Panc1 (cell line): ENCODE results near the gene PAK3. TPM values are rescaled to one million over a fixed set of nuclear protein-coding genes. Genes with fewer than 3 reads are reported as not detected.

Source experiments
- ATAC-seq: fragments of 200-7000 bp; cut with Tn5 transposase; 2 replicates; pipeline ENCODE4 v1.9.1; 2020; ENCODE audit warnings: mild to moderate bottlenecking, moderate library complexity
- BruUV-seq: library from RNA; stranded (reverse); fragments of 400-500 nt; replicated peaks from 2 replicates; lab custom pipeline; 2021; lab: Mats Ljungman, UMichigan
- CTCF ChIA-PET: fragments of 300-600 bp; sonication (Branson Sonifier 250); formaldehyde crosslinking; loops from one replicate; lab custom pipeline; 2022; ENCODE audit warnings: antibody characterized with exemption; lab: Charles Lee
- POLR2A ChIA-PET: fragments of 300-600 bp; sonication (Branson Sonifier 250); formaldehyde crosslinking; loops from one replicate; lab custom pipeline; 2022; ENCODE audit warnings: antibody characterized with exemption; lab: Charles Lee
- DNase-seq: peaks from one replicate; pipeline ENCODE4 v3.0.0-alpha.2; 2010; ENCODE audit warnings: low read depth, low spot score
- H3K27ac ChIP-seq: 2 replicates; pipeline ENCODE4 v1.5.1; 2011; ENCODE audit warnings: mild to moderate bottlenecking, low read length, inconsistent platforms
- H3K27me3 ChIP-seq: fragments of 200-500 bp; sonication (Bioruptor generic); 2 replicates; pipeline ENCODE4 v1.6.0; 2014; ENCODE audit warnings: low read length, inconsistent platforms; ENCODE audit not compliant: control insufficient read depth, insufficient read depth
- H3K36me3 ChIP-seq: fragments of 200-500 bp; sonication (Bioruptor generic); 2 replicates; pipeline ENCODE4 v1.5.1; 2014; ENCODE audit warnings: inconsistent platforms, mild to moderate bottlenecking, low read length, moderate library complexity; ENCODE audit not compliant: control insufficient read depth, insufficient read depth
- H3K4me1 ChIP-seq: 2 replicates; pipeline ENCODE4 v1.5.1; 2011; ENCODE audit warnings: inconsistent platforms, mild to moderate bottlenecking, low read length, moderate library complexity; ENCODE audit not compliant: control insufficient read depth, insufficient read depth
- H3K4me3 ChIP-seq, 2 experiments: 2 replicates each; pipeline ENCODE4 v1.5.1; 2011 to 2012; ENCODE audit warnings: low read depth in 2 of 2, low read length in 2 of 2, mild to moderate bottlenecking in 2 of 2, inconsistent platforms in 1 of 2, moderate library complexity in 1 of 2
- H3K9me3 ChIP-seq: fragments of 200-500 bp; sonication (Bioruptor generic); 2 replicates; pipeline ENCODE4 v1.5.1; 2014; ENCODE audit warnings: low read depth, mild to moderate bottlenecking, inconsistent platforms, low read length, moderate library complexity; ENCODE audit not compliant: control insufficient read depth, insufficient read depth
- POLR2AphosphoS5 ChIP-seq: IDR thresholded peaks from 2 replicates; pipeline ENCODE4 v1.6.1; 2012; ENCODE audit warnings: mild to moderate bottlenecking, low read depth, low read length, moderate library complexity
- SIN3A ChIP-seq: IDR thresholded peaks from 2 replicates; pipeline ENCODE4 v1.6.1; 2012; ENCODE audit warnings: low read depth, mild to moderate bottlenecking, low read length, moderate library complexity, borderline replicate concordance; ENCODE audit not compliant: insufficient read depth
- TCF7L2 ChIP-seq: IDR thresholded peaks from 2 replicates; pipeline ENCODE4 v1.6.1; 2011; ENCODE audit warnings: mild to moderate bottlenecking, low read depth, low read length, inconsistent platforms
- in situ Hi-C: cut with HindIII; loops from 2 replicates; pipeline ENCODE4 v1.10.0; 2016; ENCODE audit warnings: low sequenced_read_pairs, low pct_unique_long_range_greater_than_20kb
- intact Hi-C: fragments of 100-400 bp; cut with micrococcal nuclease; formaldehyde crosslinking; loops from one replicate; pipeline ENCODE4 v1.10.0; 2022; ENCODE audit not compliant: unreplicated experiment
- total RNA-seq: library from RNA; stranded (reverse); gene quantifications from one replicate; pipeline ENCODE4 v1.2.1, GENCODE V29; 2021; ENCODE audit not compliant: unreplicated experiment
- TF ChIP-seq, protein P1 (sequence below): fragments of 450-650 bp; IDR thresholded peaks from 2 replicates; pipeline ENCODE4 v1.5.1; 2017; ENCODE audit warnings: mild to moderate bottlenecking
- TF ChIP-seq, protein P2 (sequence below), 2 experiments: IDR thresholded peaks; 2 replicates each; pipeline ENCODE4 v1.6.1; 2011 to 2012; ENCODE audit warnings: low read depth in 2 of 2, control low read depth in 1 of 2, low read length in 1 of 2, mild to moderate bottlenecking in 1 of 2, moderate library complexity in 1 of 2; ENCODE audit not compliant: insufficient read depth in 1 of 2

Gene PAK3
- total RNA-seq, 1 experiment from 2014 or later = 0.15 TPM

GRCh38 chrX:111159232-111159631 is 63.2 kb downstream of the PAK3 start:
- in situ Hi-C loops = no loop called here
- ATAC-seq = no peak
- H3K27ac ChIP-seq = no peak overlapping the region

GRCh38 chrX:111164728-111165127 is 68.7 kb downstream of the PAK3 start:
- Histone ChIP-seq H3K27ac (no peak overlapping the region), H3K4me1 (no peaks in the 10 kb centered on the region), H3K36me3 (no peaks in the 10 kb centered on the region), H3K27me3 (no peaks in the 10 kb centered on the region), H3K9me3 (no peaks in the 10 kb centered on the region), H3K4me3 (no peak overlapping the region)
- DNase-seq (no peak), ATAC-seq (no peak)
- intact Hi-C loops (loop anchor here (5.0 kb wide), 1 partner anchor 283 kb away; no protein-coding TSS in a partner anchor), in situ Hi-C loops (no loop called here)
- no TSS peak for BruUV-seq
- ChIA-PET CTCF (no interaction called here), POLR2A (no interaction called here)
- TF ChIP-seq, protein P1, sequence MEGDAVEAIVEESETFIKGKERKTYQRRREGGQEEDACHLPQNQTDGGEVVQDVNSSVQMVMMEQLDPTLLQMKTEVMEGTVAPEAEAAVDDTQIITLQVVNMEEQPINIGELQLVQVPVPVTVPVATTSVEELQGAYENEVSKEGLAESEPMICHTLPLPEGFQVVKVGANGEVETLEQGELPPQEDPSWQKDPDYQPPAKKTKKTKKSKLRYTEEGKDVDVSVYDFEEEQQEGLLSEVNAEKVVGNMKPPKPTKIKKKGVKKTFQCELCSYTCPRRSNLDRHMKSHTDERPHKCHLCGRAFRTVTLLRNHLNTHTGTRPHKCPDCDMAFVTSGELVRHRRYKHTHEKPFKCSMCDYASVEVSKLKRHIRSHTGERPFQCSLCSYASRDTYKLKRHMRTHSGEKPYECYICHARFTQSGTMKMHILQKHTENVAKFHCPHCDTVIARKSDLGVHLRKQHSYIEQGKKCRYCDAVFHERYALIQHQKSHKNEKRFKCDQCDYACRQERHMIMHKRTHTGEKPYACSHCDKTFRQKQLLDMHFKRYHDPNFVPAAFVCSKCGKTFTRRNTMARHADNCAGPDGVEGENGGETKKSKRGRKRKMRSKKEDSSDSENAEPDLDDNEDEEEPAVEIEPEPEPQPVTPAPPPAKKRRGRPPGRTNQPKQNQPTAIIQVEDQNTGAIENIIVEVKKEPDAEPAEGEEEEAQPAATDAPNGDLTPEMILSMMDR = peak; percentile 38
- no peak for TF ChIP-seq POLR2AphosphoS5
- no peak for TF ChIP-seq TCF7L2
- no peak for TF ChIP-seq SIN3A
- TF ChIP-seq, protein P2, sequence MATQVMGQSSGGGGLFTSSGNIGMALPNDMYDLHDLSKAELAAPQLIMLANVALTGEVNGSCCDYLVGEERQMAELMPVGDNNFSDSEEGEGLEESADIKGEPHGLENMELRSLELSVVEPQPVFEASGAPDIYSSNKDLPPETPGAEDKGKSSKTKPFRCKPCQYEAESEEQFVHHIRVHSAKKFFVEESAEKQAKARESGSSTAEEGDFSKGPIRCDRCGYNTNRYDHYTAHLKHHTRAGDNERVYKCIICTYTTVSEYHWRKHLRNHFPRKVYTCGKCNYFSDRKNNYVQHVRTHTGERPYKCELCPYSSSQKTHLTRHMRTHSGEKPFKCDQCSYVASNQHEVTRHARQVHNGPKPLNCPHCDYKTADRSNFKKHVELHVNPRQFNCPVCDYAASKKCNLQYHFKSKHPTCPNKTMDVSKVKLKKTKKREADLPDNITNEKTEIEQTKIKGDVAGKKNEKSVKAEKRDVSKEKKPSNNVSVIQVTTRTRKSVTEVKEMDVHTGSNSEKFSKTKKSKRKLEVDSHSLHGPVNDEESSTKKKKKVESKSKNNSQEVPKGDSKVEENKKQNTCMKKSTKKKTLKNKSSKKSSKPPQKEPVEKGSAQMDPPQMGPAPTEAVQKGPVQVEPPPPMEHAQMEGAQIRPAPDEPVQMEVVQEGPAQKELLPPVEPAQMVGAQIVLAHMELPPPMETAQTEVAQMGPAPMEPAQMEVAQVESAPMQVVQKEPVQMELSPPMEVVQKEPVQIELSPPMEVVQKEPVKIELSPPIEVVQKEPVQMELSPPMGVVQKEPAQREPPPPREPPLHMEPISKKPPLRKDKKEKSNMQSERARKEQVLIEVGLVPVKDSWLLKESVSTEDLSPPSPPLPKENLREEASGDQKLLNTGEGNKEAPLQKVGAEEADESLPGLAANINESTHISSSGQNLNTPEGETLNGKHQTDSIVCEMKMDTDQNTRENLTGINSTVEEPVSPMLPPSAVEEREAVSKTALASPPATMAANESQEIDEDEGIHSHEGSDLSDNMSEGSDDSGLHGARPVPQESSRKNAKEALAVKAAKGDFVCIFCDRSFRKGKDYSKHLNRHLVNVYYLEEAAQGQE (IDR thresholded peaks at IDR 0.05; ENCODE audit: insufficient read depth in 1 of 2, low read depth in 2 of 2, low read length in 1 of 2) = no peak

More at GRCh38 chrX:111159232-111159631, 63.2 kb downstream of the PAK3 start:
- no peaks in the 10 kb centered on the region for H3K27me3 ChIP-seq
- H3K9me3 ChIP-seq = no peaks in the 10 kb centered on the region
- H3K4me3 ChIP-seq = no peak overlapping the region
- TF ChIP-seq SIN3A (no peak), TCF7L2 (no peak), POLR2AphosphoS5 (no peak)
- TF ChIP-seq, protein P2 (IDR thresholded peaks at IDR 0.05; ENCODE audit: insufficient read depth in 1 of 2, low read depth in 2 of 2, low read length in 1 of 2) = no peak
- TF ChIP-seq, protein P1 = no peak
- BruUV-seq = no TSS peak
- no peaks in the 10 kb centered on the region for H3K36me3 ChIP-seq
- ChIA-PET POLR2A (no interaction called here), CTCF (no interaction called here)
- intact Hi-C loops = no loop called here
- H3K4me1 ChIP-seq = no peaks in the 10 kb centered on the region
- DNase-seq = no peak
